ENCODE data around the gene NKX1-1.

The NKX1-1 gene

GRCh38 chr4:1358421-1359143 is 47.7 kb downstream of the NKX1-1 start:
- no peak for DNase-seq

GRCh38 chr4:1357356-1358248 is 48.6 kb downstream of the NKX1-1 start:
- DNase-seq = no peak

- DNase-seq = peak; percentile 51 to 54
These were observed 49.9 kb downstream of the NKX1-1 start for GRCh38 chr4:1356181-1356998.

GRCh38 chr4:1355378-1355777 is 50.9 kb downstream of the NKX1-1 start:
- no peak for DNase-seq

GRCh38 chr4:1354983-1355275 is 51.3 kb downstream of the NKX1-1 start:
- DNase-seq = no peak

- no peak for DNase-seq
These were observed 51.9 kb downstream of the NKX1-1 start for GRCh38 chr4:1354136-1354982.

- no peak for DNase-seq
These were observed 52.8 kb downstream of the NKX1-1 start for GRCh38 chr4:1353186-1354055.

Data from inflammatory macrophage (primary cell).